GM12878 (cell line): ENCODE data around the gene SORBS1. TPM values are rescaled to one million over a fixed set of nuclear protein-coding genes. Genes with fewer than 3 reads are reported as not detected.

ENCODE experiments used
- ATAC-seq: fragments of 200-7000 bp; cut with Tn5 transposase; 3 replicates; pipeline ENCODE4 v1.9.1; 2020; ENCODE audit warnings: mild to moderate bottlenecking, moderate library complexity
- BruUV-seq: library from RNA; stranded (reverse); fragments of 400-500 nt; replicated peaks from 2 replicates; lab custom pipeline; 2021; lab: Mats Ljungman, UMichigan
- CTCF ChIA-PET: fragments of 300-600 bp; sonication (Branson Sonifier 250); formaldehyde crosslinking; extraction: SDS; loops from one replicate; lab custom pipeline; 2021; ENCODE audit warnings: inconsistent platforms; lab: Yijun Ruan, JAX
- POLR2A ChIA-PET: fragments of 350-600 bp; formaldehyde crosslinking; extraction: SDS; loops from one replicate; lab custom pipeline; 2021; ENCODE audit warnings: inconsistent platforms; lab: Charles Lee
- RAD21 ChIA-PET: fragments of 300-600 bp; sonication (Branson Sonifier 250); formaldehyde crosslinking; loops from one replicate; lab custom pipeline; 2023; ENCODE audit warnings: antibody characterized with exemption; ENCODE audit not compliant: unreplicated experiment; lab: Charles Lee
- SMC1A ChIA-PET: fragments of 300-600 bp; sonication (Branson Sonifier 250); formaldehyde crosslinking; loops from one replicate; lab custom pipeline; 2023; ENCODE audit not compliant: unreplicated experiment, uncharacterized antibody; lab: Charles Lee
- DNase-seq: peaks from one replicate; pipeline ENCODE4 v3.0.0-alpha.2; 2011; ENCODE audit warnings: low read depth, low spot score
- FAIRE-seq: peaks from 3 replicates; lab custom pipeline; 2011; peaks lifted over from hg19 to GRCh38; lab: Jason Lieb, UNC
- H2AFZ ChIP-seq: 2 replicates; pipeline ENCODE4 v1.6.0; 2011; ENCODE audit warnings: low read depth, low read length, control low read depth; ENCODE audit not compliant: control insufficient read depth
- H3K27ac ChIP-seq: 2 replicates; pipeline ENCODE4 v1.5.1; 2011; ENCODE audit warnings: control low read depth; ENCODE audit not compliant: control insufficient read depth, insufficient read depth
- H3K27me3 ChIP-seq, 2 experiments: replicated peaks in 1 of 2; 2 replicates each; pipeline versions ENCODE4 v1.6.0 to v1.6.1; 2011; ENCODE audit warnings: low read length in 1 of 2; ENCODE audit not compliant: control insufficient read depth in 2 of 2, insufficient read depth in 2 of 2
- H3K36me3 ChIP-seq, 2 experiments: 2 replicates each; pipeline ENCODE4 v1.5.1; 2011; ENCODE audit warnings: low read length in 1 of 2; ENCODE audit not compliant: control insufficient read depth in 2 of 2, insufficient read depth in 2 of 2
- H3K4me1 ChIP-seq: 2 replicates; pipeline ENCODE4 v1.6.1; 2011; ENCODE audit warnings: mild to moderate bottlenecking, low read length, moderate library complexity, mixed read lengths; ENCODE audit not compliant: control insufficient read depth, insufficient read depth
- H3K4me2 ChIP-seq: 2 replicates; pipeline ENCODE4 v1.6.0; 2011; ENCODE audit warnings: control low read depth; ENCODE audit not compliant: control insufficient read depth, insufficient read depth
- H3K4me3 ChIP-seq: fragments of 200-600 bp; sonication (generic); 2 replicates; pipeline ENCODE4 v1.5.1; 2016
- H3K79me2 ChIP-seq: 2 replicates; pipeline ENCODE4 v1.6.0; 2011; ENCODE audit warnings: low read length; ENCODE audit not compliant: control insufficient read depth, insufficient read depth
- H3K9ac ChIP-seq: 2 replicates; pipeline ENCODE4 v1.8.0; 2011; ENCODE audit warnings: low read length, control low read depth, mixed read lengths; ENCODE audit not compliant: control insufficient read depth, insufficient read depth
- H3K9me3 ChIP-seq: replicated peaks from 3 replicates; pipeline ENCODE4 v1.5.1; 2011; ENCODE audit warnings: mild to moderate bottlenecking, low read length; ENCODE audit not compliant: control insufficient read depth, insufficient read depth
- H4K20me1 ChIP-seq: 2 replicates; pipeline ENCODE4 v1.6.0; 2011; ENCODE audit not compliant: control insufficient read depth, insufficient read depth
- CBFB ChIP-seq: IDR thresholded peaks from 2 replicates; pipeline ENCODE4 v1.6.1; 2016; ENCODE audit warnings: antibody characterized with exemption, low read depth
- CBX3 ChIP-seq: fragments of 200-600 bp; sonication (generic); IDR thresholded peaks from 2 replicates; pipeline ENCODE4 v1.6.1; 2016; ENCODE audit warnings: low read depth, borderline replicate concordance
- CHD4 ChIP-seq: fragments of 200-600 bp; sonication (generic); IDR thresholded peaks from 2 replicates; pipeline ENCODE4 v1.6.1; 2016; ENCODE audit warnings: mild to moderate bottlenecking
- CTCF ChIP-seq, 3 experiments: IDR thresholded peaks in 2 of 3; conservative IDR thresholded peaks in 1 of 3; 2 replicates each; pipeline ENCODE4 v1.5.1; 2011; ENCODE audit warnings: low read depth in 3 of 3, low read length in 3 of 3, mild to moderate bottlenecking in 3 of 3, control low read depth in 2 of 3, moderate library complexity in 2 of 3, inconsistent platforms in 1 of 3, mixed read lengths in 1 of 3; ENCODE audit not compliant: control insufficient read depth in 2 of 3, insufficient read depth in 1 of 3; ENCODE audit errors: extremely low read depth in 1 of 3
- CUX1 ChIP-seq: IDR thresholded peaks from 2 replicates; pipeline ENCODE4 v1.6.1; 2012; ENCODE audit warnings: improper control_type of control experiment, low read depth, low read length; ENCODE audit not compliant: insufficient replicate concordance
- EP300 ChIP-seq, 2 experiments: fragments of 150-350 bp in 1 of 2; IDR thresholded peaks; 2 replicates each; pipeline ENCODE4 v1.6.1; 2011 to 2012; ENCODE audit warnings: low read depth in 2 of 2, low read length in 2 of 2, borderline replicate concordance in 1 of 2, improper control_type of control experiment in 1 of 2, inconsistent platforms in 1 of 2; ENCODE audit not compliant: control insufficient read depth in 1 of 2
- EZH2 ChIP-seq: IDR thresholded peaks from 2 replicates; pipeline ENCODE4 v1.6.1; 2012; ENCODE audit warnings: low read depth, mild to moderate bottlenecking, control low read depth, inconsistent platforms, low read length, borderline replicate concordance; ENCODE audit not compliant: control insufficient read depth
- HCFC1 ChIP-seq: fragments of 150-350 bp; IDR thresholded peaks from 2 replicates; pipeline ENCODE4 v1.6.1; 2014; ENCODE audit warnings: low read length
- PBX3 ChIP-seq: IDR thresholded peaks from 2 replicates; pipeline ENCODE4 v1.6.1; 2011; ENCODE audit warnings: mild to moderate bottlenecking, low read depth, low read length, moderate library complexity; ENCODE audit not compliant: insufficient replicate concordance
- ZNF687 ChIP-seq: fragments of 450-650 bp; IDR thresholded peaks from 2 replicates; pipeline ENCODE4 v1.6.1; 2017; ENCODE audit warnings: mild to moderate bottlenecking, moderate library complexity
- WGBS: methylation state at CpG from one replicate; pipeline ENCODE4 v1.1.6; 2016; ENCODE audit warnings: low lambda C conversion rate; ENCODE audit not compliant: insufficient replicate concordance, insufficient coverage; ENCODE audit errors: missing lambda C conversion rate; 5-methylcytosine and 5-hydroxymethylcytosine counted together
- in situ Hi-C: fragments of 300-500 bp; cut with MboI; formaldehyde crosslinking; loops from 9 replicates; pipeline ENCODE4 v1.14.3; 2018; ENCODE audit warnings: mixed read lengths
- intact Hi-C: fragments of 100-400 bp; cut with micrococcal nuclease; formaldehyde crosslinking; loops from one replicate; pipeline ENCODE4 v1.14.2; 2022; ENCODE audit not compliant: unreplicated experiment
- polyA plus RNA-seq, 11 experiments: library from polyadenylated mRNA; depleted of rRNA in 4 of 11; unstranded in 6 of 11; stranded (reverse) in 5 of 11; fragments of >200 nt; fragmentation: Nextera tagmentation in 4 of 11; fragmentation: Illumina TruSeq in 1 of 11; extraction: Ambion mirVana in 4 of 11; extraction: Trizol in 1 of 11; gene quantifications; 1 replicate in 1 of 11; 2 replicates in 10 of 11; pipeline versions ENCODE4 v1.2.1 to v1.2.3, GENCODE V29; 2011 to 2016; ENCODE audit warnings: inconsistent platforms in 2 of 11, missing spikeins in 2 of 11, low read depth in 1 of 11
- total RNA-seq, 4 experiments: library from RNA; depleted of rRNA in 3 of 4; stranded (reverse); fragments of >200 nt in 3 of 4; fragmentation: Illumina TruSeq in 1 of 4; extraction: Trizol in 1 of 4; gene quantifications; 2 replicates each; pipeline versions ENCODE4 v1.2.1 to v1.2.3, GENCODE V29; 2013 to 2021

SORBS1 gene
- total and polyA plus RNA-seq, 10 of the 15 experiments (the other 5 are each of a cell fraction or from before 2014, with no cell fraction given): 0.13 to 0.75 (median 0.39) TPM

GRCh38 chr10:95359466-95359865 is 201.7 kb downstream of the SORBS1 start:
- in situ Hi-C loops: no loop called here
- H3K9me3 ChIP-seq: no peaks in the 10 kb centered on the region
- no peaks in the 10 kb centered on the region for H4K20me1 ChIP-seq
- no peak for FAIRE-seq
- RAD21 ChIA-PET: interaction anchor here (1.0 to 9.3 kb wide), 5 partner anchors 15 to 158 kb away, joined by 4 to 185 read pairs (median 5); no protein-coding TSS in a partner anchor
- H3K4me1 ChIP-seq: peaks cover 10% of the 10 kb centered on the region; the same call in 1 of the 2 replicates
- intact Hi-C loops: no loop called here
- H3K79me2 ChIP-seq: no peaks in the 10 kb centered on the region
- CTCF ChIA-PET: interaction anchor here (0.7 to 12.7 kb wide), 11 partner anchors 12 to 241 kb away, joined by 3 to 348 read pairs (median 5); no protein-coding TSS in a partner anchor
- H3K9ac ChIP-seq: no peak overlapping the region
- H2AFZ ChIP-seq: no peak overlapping the region
- DNase-seq: no peak
- H3K4me3 ChIP-seq: no peak overlapping the region
- no peaks in the 10 kb centered on the region for H3K27me3 ChIP-seq
- POLR2A ChIA-PET: no interaction called here
- no peak overlapping the region for H3K4me2 ChIP-seq
- WGBS: 83% methylated on average over 6 of the region's 6 CpGs
- BruUV-seq: no TSS peak
- H3K36me3 ChIP-seq: no peaks in the 10 kb centered on the region
- H3K27ac ChIP-seq: no peak overlapping the region
- no peak for TF ChIP-seq CBX3
- TF ChIP-seq EP300 (IDR thresholded peaks at IDR 0.05; ENCODE audit: borderline replicate concordance in 1 of 2, control insufficient read depth in 1 of 2, low read depth in 2 of 2, low read length in 2 of 2): no peak
- no peak for TF ChIP-seq CUX1
- TF ChIP-seq PBX3: no peak
- TF ChIP-seq ZNF687: no peak
- no peak for TF ChIP-seq CHD4
- no peak for TF ChIP-seq EZH2
- TF ChIP-seq CTCF (IDR thresholded peaks at IDR 0.05 in 2 of 3, conservative IDR thresholded peaks at IDR 0.05 in 1 of 3; ENCODE audit: control insufficient read depth in 2 of 3, extremely low read depth in 1 of 3, insufficient read depth in 1 of 3, low read depth in 3 of 3, low read length in 3 of 3): no peak
- TF ChIP-seq CBFB: no peak
- no peak for TF ChIP-seq HCFC1
- SMC1A ChIA-PET: interaction anchor here (1.1 to 12.0 kb wide), 13 partner anchors 12 to 226 kb away, joined by 3 to 313 read pairs (median 5); partner anchors contain the start of gene PDLIM1
- no peak for ATAC-seq
